CD4-positive, alpha-beta T cell (primary cell): ENCODE results near the gene ADCY10. TPM values are rescaled to one million over a fixed set of nuclear protein-coding genes. Genes with fewer than 3 reads are reported as not detected.

Experiments
- ATAC-seq: fragments of 200-7000 bp; cut with Tn5 transposase; one replicate; pipeline ENCODE4 v1.10.0; 2022; ENCODE audit warnings: mild to moderate bottlenecking; ENCODE audit not compliant: poor library complexity
- CTCF ChIA-PET: fragments of 350-600 bp; sonication (Branson Sonifier 250); formaldehyde crosslinking; loops from one replicate; lab custom pipeline; 2021; ENCODE audit warnings: antibody characterized with exemption, inconsistent platforms; lab: Charles Lee
- POLR2A ChIA-PET: fragments of 350-600 bp; sonication (Branson Sonifier 250); formaldehyde crosslinking; loops from one replicate; lab custom pipeline; 2021; ENCODE audit warnings: antibody characterized with exemption, inconsistent platforms; lab: Charles Lee
- DNase-seq, 14 experiments: peaks; one replicate each; pipeline ENCODE4 v3.0.0-alpha.2; 2013 to 2020; ENCODE audit warnings: mixed read lengths in 2 of 14
- H3K27ac ChIP-seq, 2 donors: one replicate each; pipeline versions ENCODE4 v1.5.1 to v1.7.0; 2013; ENCODE audit warnings: low read length in 2 of 2, low read depth in 1 of 2, mild to moderate bottlenecking in 1 of 2
- H3K27me3 ChIP-seq, 2 experiments: 1 replicate in 1 of 2; 2 replicates in 1 of 2; pipeline versions ENCODE4 v1.6.1 to v1.7.0; 2013; ENCODE audit warnings: low read length in 2 of 2, control low read depth in 1 of 2, mild to moderate bottlenecking in 1 of 2, moderate library complexity in 1 of 2; ENCODE audit not compliant: insufficient read depth in 2 of 2, control insufficient read depth in 1 of 2
- H3K36me3 ChIP-seq: one replicate; pipeline ENCODE4 v1.6.1; 2013; ENCODE audit warnings: low read length, control low read depth; ENCODE audit not compliant: insufficient read depth
- H3K4me1 ChIP-seq: one replicate; pipeline ENCODE4 v1.6.1; 2013; ENCODE audit warnings: low read length, control low read depth; ENCODE audit not compliant: insufficient read depth
- H3K4me3 ChIP-seq: one replicate; pipeline ENCODE4 v1.5.1; 2013; ENCODE audit warnings: mild to moderate bottlenecking, low read length, moderate library complexity
- H3K9me3 ChIP-seq, 2 experiments: 1 replicate in 1 of 2; 2 replicates in 1 of 2; pipeline versions ENCODE4 v1.6.1 to v1.7.0; 2013; ENCODE audit warnings: low read length in 2 of 2, mild to moderate bottlenecking in 2 of 2, control low read depth in 1 of 2, moderate library complexity in 1 of 2; ENCODE audit not compliant: control insufficient read depth in 1 of 2, insufficient read depth in 1 of 2
- H3K27ac Mint-ChIP-seq: one replicate; pipeline ENCODE4 v1.8.0; 2020; ENCODE audit warnings: mixed read lengths
- H3K27me3 Mint-ChIP-seq: one replicate; pipeline ENCODE4 v1.8.0; 2021; ENCODE audit warnings: mixed read lengths
- H3K36me3 Mint-ChIP-seq: one replicate; pipeline ENCODE4 v1.8.0; 2021; ENCODE audit warnings: low read depth, mixed read lengths
- H3K4me1 Mint-ChIP-seq: one replicate; pipeline ENCODE4 v1.8.0; 2021; ENCODE audit warnings: low read depth, mixed read lengths
- H3K4me3 Mint-ChIP-seq: one replicate; pipeline ENCODE4 v1.8.0; 2020; ENCODE audit warnings: mild to moderate bottlenecking, mixed read lengths
- H3K9me3 Mint-ChIP-seq: one replicate; pipeline ENCODE4 v1.8.0; 2020; ENCODE audit warnings: mixed read lengths
- intact Hi-C, 2 experiments: fragments of 100-400 bp; cut with DNase I in 1 of 2; cut with micrococcal nuclease in 1 of 2; formaldehyde crosslinking; loops; one replicate each; pipeline versions ENCODE4 v1.15.1 to v1.9.0; 2023 to 2025; cut with DNase I, micrococcal nuclease
- total RNA-seq, 174 experiments: library from RNA in 2 of 174; stranded (reverse) in 2 of 174; gene quantifications; one replicate each; pipeline ENCODE4 v1.2.3 and lab custom pipeline; 2021 to 2026
- TF ChIP-seq, protein P1 (sequence below): fragments of 200-600 bp; IDR thresholded peaks from one replicate; pipeline ENCODE4 v1.8.0; 2022; ENCODE audit warnings: antibody characterized with exemption, mild to moderate bottlenecking

ADCY10 gene
- total RNA-seq, 2 experiments from 2014 or later, result 0.11 to 0.52 TPM

DNA sequence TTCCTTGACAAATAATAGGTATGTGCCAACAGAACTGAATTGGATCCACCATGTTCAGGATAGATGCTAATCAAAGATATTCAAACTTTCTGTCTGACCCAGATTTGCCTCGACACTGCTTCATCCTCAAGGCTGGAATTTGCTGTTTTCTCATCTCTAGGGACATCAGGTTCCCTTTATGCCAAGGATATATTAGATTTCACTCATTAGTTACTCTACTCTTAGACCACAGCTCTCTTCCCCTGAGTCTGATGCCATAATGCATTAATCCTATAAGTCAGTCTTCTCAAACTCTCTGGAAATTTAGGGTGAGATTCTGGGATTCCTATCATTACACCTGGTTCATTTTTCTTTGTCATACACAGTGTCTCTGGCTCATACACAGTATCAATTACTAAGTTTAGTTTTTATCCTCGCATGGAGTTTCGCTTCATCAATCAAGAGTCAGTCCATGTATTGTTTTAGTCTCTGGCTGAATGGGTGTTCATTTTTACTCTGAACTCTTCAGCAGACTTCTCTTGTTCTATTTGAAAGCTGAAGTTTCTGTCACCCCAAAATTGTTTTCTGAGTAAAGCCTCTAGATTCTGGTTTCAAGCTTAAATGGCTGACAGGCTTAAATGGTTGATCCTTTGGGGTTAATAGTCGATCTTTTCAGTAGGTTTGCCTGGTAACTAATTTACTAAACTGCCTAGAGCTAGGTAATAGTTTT lies 13.3 kb upstream of the ADCY10 start:
- intact Hi-C loops, result no loop called here
- H3K4me3 ChIP-seq, result no peak overlapping the region
- TF ChIP-seq, protein P1, sequence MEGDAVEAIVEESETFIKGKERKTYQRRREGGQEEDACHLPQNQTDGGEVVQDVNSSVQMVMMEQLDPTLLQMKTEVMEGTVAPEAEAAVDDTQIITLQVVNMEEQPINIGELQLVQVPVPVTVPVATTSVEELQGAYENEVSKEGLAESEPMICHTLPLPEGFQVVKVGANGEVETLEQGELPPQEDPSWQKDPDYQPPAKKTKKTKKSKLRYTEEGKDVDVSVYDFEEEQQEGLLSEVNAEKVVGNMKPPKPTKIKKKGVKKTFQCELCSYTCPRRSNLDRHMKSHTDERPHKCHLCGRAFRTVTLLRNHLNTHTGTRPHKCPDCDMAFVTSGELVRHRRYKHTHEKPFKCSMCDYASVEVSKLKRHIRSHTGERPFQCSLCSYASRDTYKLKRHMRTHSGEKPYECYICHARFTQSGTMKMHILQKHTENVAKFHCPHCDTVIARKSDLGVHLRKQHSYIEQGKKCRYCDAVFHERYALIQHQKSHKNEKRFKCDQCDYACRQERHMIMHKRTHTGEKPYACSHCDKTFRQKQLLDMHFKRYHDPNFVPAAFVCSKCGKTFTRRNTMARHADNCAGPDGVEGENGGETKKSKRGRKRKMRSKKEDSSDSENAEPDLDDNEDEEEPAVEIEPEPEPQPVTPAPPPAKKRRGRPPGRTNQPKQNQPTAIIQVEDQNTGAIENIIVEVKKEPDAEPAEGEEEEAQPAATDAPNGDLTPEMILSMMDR, result no peak
- no peaks in the 10 kb centered on the region for H3K4me1 ChIP-seq
- H3K27me3 ChIP-seq, result no peaks in the 10 kb centered on the region
- Mint-ChIP-seq H3K27me3 (no peaks in the 10 kb centered on the region), H3K36me3 (peaks cover 21% of the 10 kb centered on the region), H3K4me3 (no peak overlapping the region), H3K27ac (no peak overlapping the region), H3K4me1 (peaks cover 30% of the 10 kb centered on the region), H3K9me3 (no peaks in the 10 kb centered on the region)
- H3K27ac ChIP-seq, result no peak overlapping the region
- H3K9me3 ChIP-seq, result no peaks in the 10 kb centered on the region
- ATAC-seq (no peak), DNase-seq (no peak)
- ChIA-PET CTCF (no interaction called here), POLR2A (interaction anchor here (0.8 kb wide), 2 partner anchors 9 to 10 kb away, joined by 4 to 5 read pairs; partner anchors contain the start of genes DCAF6 and MPC2)
- peaks cover 8% of the 10 kb centered on the region for H3K36me3 ChIP-seq

DNA sequence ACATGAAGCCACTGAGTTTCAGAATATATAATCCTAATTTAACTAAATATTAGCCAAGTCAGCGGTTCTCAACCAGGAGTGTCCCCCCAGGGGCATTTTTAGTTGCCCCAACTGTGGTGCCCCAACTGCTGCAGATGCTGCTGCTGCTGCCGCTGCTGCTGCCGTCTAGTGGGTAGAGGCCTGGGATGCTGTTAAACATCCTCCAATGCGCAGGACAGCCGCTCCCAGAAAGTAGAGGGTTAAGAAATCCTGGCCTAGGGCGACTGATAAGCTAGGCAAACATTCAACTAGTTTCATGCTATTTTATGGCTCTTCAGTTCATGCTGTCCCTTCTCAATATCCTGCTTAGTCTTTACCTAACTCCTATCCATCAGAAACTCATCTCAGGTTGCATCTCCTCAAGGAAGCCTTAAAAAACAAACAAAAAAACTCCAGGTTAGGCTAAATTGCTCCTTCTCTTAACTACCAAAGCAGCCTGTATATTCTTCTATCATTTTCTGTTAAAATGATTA lies 12.6 kb upstream of the ADCY10 start:
- Mint-ChIP-seq H3K27ac (no peak overlapping the region), H3K27me3 (no peaks in the 10 kb centered on the region), H3K36me3 (peaks cover 23% of the 10 kb centered on the region), H3K9me3 (no peaks in the 10 kb centered on the region), H3K4me3 (no peak overlapping the region), H3K4me1 (peaks cover 33% of the 10 kb centered on the region)
- intact Hi-C loops, result no loop called here
- ChIA-PET CTCF (no interaction called here), POLR2A (interaction anchor here (1.2 kb wide), 1 partner anchor 9 kb away, joined by 5 read pairs; no protein-coding TSS in a partner anchor)
- H3K27me3 ChIP-seq, result no peaks in the 10 kb centered on the region
- H3K4me1 ChIP-seq, result no peaks in the 10 kb centered on the region
- no peak overlapping the region for H3K4me3 ChIP-seq
- DNase-seq (no peak), ATAC-seq (no peak)
- TF ChIP-seq, protein P1, result no peak
- no peaks in the 10 kb centered on the region for H3K9me3 ChIP-seq
- H3K36me3 ChIP-seq, result peaks cover 8% of the 10 kb centered on the region
- no peak overlapping the region for H3K27ac ChIP-seq

DNA sequence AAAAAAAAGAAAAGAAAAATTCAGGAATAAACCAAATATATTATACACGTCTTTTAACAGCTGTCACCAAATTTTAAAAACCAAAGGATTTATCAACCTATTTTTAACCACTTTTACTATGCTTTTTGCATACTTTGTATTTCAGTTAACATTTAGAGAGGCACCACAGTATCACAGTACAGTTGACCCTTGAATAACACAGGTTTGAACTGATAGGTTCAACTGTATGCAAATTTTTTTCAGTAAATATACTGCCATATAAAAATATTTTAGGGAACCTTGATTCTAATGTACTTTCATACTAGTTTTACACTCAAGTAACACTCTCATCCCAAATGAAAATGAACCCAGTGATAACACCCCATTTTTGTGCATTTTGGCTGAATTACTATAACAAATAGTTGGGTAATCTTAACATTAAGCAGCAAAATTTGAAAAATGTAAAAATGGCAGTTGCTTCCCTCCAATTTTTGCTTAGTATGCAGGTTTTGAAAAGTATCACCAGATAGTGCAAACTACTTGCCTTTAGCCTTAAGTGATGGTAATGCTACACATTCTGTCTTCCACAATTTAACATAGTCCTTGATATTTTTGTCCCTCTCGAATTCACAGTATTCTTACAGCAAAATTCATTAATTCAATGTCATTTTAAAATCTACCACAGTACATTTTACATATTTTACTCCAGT lies 10.8 kb upstream of the ADCY10 start:
- H3K4me3 Mint-ChIP-seq, result no peak overlapping the region
- H3K27me3 ChIP-seq, result no peaks in the 10 kb centered on the region
- H3K36me3 ChIP-seq, result peaks cover 11% of the 10 kb centered on the region
- ATAC-seq (no peak), DNase-seq (no peak)
- TF ChIP-seq, protein P1, result no peak
- no peaks in the 10 kb centered on the region for H3K4me1 ChIP-seq
- no peak overlapping the region for H3K27ac Mint-ChIP-seq
- H3K9me3 ChIP-seq, result no peaks in the 10 kb centered on the region
- H3K27ac ChIP-seq, result no peak overlapping the region
- no peak overlapping the region for H3K4me3 ChIP-seq
- H3K9me3 Mint-ChIP-seq, result no peaks in the 10 kb centered on the region
- peaks cover 31% of the 10 kb centered on the region for H3K4me1 Mint-ChIP-seq
- POLR2A ChIA-PET, result no interaction called here
- CTCF ChIA-PET, result no interaction called here
- intact Hi-C loops, result no loop called here
- H3K36me3 Mint-ChIP-seq, result peaks cover 32% of the 10 kb centered on the region
- no peaks in the 10 kb centered on the region for H3K27me3 Mint-ChIP-seq
